ENCODE measurements around the gene MYH1.

Gene MYH1

GRCh38 chr17:10477701-10478100 lies 40.6 kb downstream of the MYH1 start:
- DNase-seq = no peak

GRCh38 chr17:10474536-10474935 lies 43.8 kb downstream of the MYH1 start:
- no peak for DNase-seq

DNA sequence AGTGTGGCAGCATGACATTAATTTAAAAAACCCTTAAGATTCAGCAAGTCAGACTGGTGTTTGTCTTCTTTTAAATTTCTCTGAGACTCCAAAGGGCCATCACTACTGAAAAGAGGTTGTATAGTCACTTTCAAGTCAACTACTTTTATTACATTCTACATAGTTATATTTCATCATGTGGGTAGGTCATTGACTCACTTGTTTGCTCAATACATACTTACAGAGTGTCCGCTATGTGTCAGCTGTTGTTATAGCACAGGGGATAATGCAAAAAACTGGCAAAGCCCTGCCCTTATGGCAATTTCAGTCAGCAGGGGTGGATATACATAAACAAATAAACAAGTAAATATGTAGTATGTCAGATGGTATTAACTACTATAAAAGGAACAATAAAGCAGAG lies 46.5 kb downstream of the MYH1 start:
- DNase-seq = no peak

GRCh38 chr17:10469459-10469858 lies 48.9 kb downstream of the MYH1 start, which contains the start of gene MYH4:
MYH4 (minus strand) TSS chr17:10469559; CDS start chr17:10466745, 2,814 bp downstream.
- DNase-seq = no peak

DNA sequence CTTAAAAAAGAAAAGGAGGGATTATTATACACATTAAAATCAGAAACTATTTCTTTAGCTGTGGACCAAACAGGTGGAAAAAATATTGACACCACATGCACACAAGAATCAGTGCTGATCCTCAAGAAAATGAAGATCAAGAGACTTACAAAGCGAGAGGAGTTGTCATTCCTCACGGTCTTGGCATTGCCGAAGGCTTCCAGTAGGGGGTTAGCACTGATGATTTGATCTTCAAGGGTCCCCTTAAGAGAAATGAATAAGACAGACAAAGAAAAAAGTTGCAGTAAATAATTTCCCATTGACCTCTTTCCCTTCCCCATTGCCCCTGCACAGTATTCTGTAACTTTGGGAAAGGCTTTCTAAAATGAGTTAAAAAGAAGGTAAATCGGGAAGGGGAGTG lies 54.9 kb downstream of the MYH1 start:
- no peak for DNase-seq

- DNase-seq = no peak
Observed at GRCh38 chr17:10460062-10460461, 58.3 kb downstream of the MYH1 start.

- DNase-seq = no peak
Observed at GRCh38 chr17:10458701-10459100, 59.6 kb downstream of the MYH1 start.

DNA sequence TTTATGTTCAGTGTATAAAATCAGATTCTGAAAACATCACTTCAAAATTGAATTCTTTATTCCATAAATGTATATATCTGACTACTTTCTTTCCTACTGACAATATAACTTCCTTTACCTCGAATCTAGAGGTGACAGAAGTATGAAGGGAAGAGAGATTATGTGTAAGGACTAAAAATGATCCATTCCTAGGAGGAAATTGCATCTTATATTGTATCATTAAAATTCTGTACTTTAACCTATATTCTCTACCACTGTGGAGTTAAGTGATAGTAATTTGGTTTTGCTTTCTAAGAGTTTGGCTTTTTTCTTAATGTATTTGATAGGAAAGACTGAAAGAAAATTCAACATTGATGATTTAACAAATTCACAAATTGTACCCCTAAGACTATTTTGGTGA lies 60.4 kb downstream of the MYH1 start:
- no peak for DNase-seq

- no peak for DNase-seq
Observed at GRCh38 chr17:10447026-10447931, 71.1 kb downstream of the MYH1 start.
